Measurements from ENCODE around the gene KRT24.

- TF ChIP-seq POLR2AphosphoS5 (IDR thresholded peaks at IDR 0.05; ENCODE audit: low read depth, low read length), result no peak
- no peak for TF ChIP-seq TAF1 (IDR thresholded peaks at IDR 0.05; ENCODE audit: borderline replicate concordance, insufficient read depth, low read length)
Observed at GRCh38 chr17:40730970-40731369, 27.4 kb upstream of the KRT24 start.
